PC-3 (cell line): ENCODE measurements around the gene PINLYP. TPM values are rescaled to one million over a fixed set of nuclear protein-coding genes. Genes with fewer than 3 reads are reported as not detected.
"Not testable (repeated sequence)": the region's sequence is repeated elsewhere in the genome, so short reads cannot be mapped to it uniquely, and the experiment has no call there.

Source experiments
- ATAC-seq: fragments of 200-7000 bp; cut with Tn5 transposase; 2 replicates; pipeline ENCODE4 v1.9.1; 2020; ENCODE audit warnings: mild to moderate bottlenecking, moderate library complexity
- BruUV-seq: library from RNA; stranded (reverse); fragments of 400-500 nt; replicated peaks from 2 replicates; lab custom pipeline; 2021; lab: Mats Ljungman, UMichigan
- CTCF ChIA-PET: fragments of 300-600 bp; sonication (Branson Sonifier 250); formaldehyde crosslinking; loops from one replicate; lab custom pipeline; 2022; ENCODE audit warnings: antibody characterized with exemption; lab: Charles Lee
- POLR2A ChIA-PET: fragments of 300-600 bp; sonication (Branson Sonifier 250); formaldehyde crosslinking; loops from one replicate; lab custom pipeline; 2022; ENCODE audit warnings: antibody characterized with exemption; ENCODE audit not compliant: unreplicated experiment; lab: Charles Lee
- DNase-seq: peaks from one replicate; pipeline ENCODE4 v3.0.0-alpha.2; 2015
- H2AFZ ChIP-seq: fragments of 300-600 bp; sonication (generic); 2 replicates; pipeline ENCODE4 v1.6.0; 2016; ENCODE audit warnings: antibody characterized with exemption, low read length
- H3F3A ChIP-seq: fragments of 300-600 bp; sonication (generic); one replicate; pipeline ENCODE4 v1.6.0; 2017; ENCODE audit warnings: antibody characterized with exemption, low read length, control low read depth, mild to moderate bottlenecking; ENCODE audit not compliant: unreplicated experiment
- H3K27ac ChIP-seq: fragments of 300-600 bp; sonication (generic); 2 replicates; pipeline ENCODE4 v1.5.1; 2016; ENCODE audit warnings: mild to moderate bottlenecking, low read length
- H3K27me3 ChIP-seq: fragments of 300-600 bp; sonication (generic); 2 replicates; pipeline ENCODE4 v1.6.1; 2016; ENCODE audit warnings: low read length, mixed read lengths
- H3K36me3 ChIP-seq: fragments of 300-600 bp; sonication (generic); 2 replicates; pipeline ENCODE4 v1.6.1; 2016; ENCODE audit warnings: low read depth, mixed run types, low read length, mixed read lengths
- H3K4me1 ChIP-seq: fragments of 300-600 bp; sonication (generic); 2 replicates; pipeline ENCODE4 v1.5.1; 2016; ENCODE audit warnings: low read length; ENCODE audit not compliant: insufficient read depth
- H3K4me2 ChIP-seq: fragments of 300-600 bp; sonication (generic); 2 replicates; pipeline ENCODE4 v1.6.0; 2016; ENCODE audit warnings: low read length
- H3K4me3 ChIP-seq: fragments of 300-600 bp; sonication (generic); 2 replicates; pipeline ENCODE4 v1.5.1; 2016; ENCODE audit warnings: mild to moderate bottlenecking, low read length, mixed read lengths
- H3K79me2 ChIP-seq: fragments of 300-600 bp; sonication (generic); 2 replicates; pipeline ENCODE4 v1.6.1; 2017; ENCODE audit warnings: low read length, mixed read lengths
- H3K9ac ChIP-seq: fragments of 300-600 bp; sonication (generic); 2 replicates; pipeline ENCODE4 v1.6.0; 2016; ENCODE audit warnings: mild to moderate bottlenecking, low read length
- H3K9me2 ChIP-seq: fragments of 300-600 bp; sonication (generic); replicated peaks from 2 replicates; pipeline ENCODE4 v1.6.1; 2016; ENCODE audit warnings: mixed run types, low read length, mixed read lengths
- H3K9me3 ChIP-seq: fragments of 300-600 bp; sonication (generic); 2 replicates; pipeline ENCODE4 v1.6.1; 2016; ENCODE audit warnings: low read length, mixed read lengths
- H4K20me1 ChIP-seq: fragments of 300-600 bp; sonication (generic); 2 replicates; pipeline ENCODE4 v1.6.1; 2016; ENCODE audit warnings: low read length, mixed read lengths
- CTCF ChIP-seq: fragments of 300-600 bp; sonication (generic); conservative IDR thresholded peaks from 2 replicates; pipeline ENCODE4 v1.5.1; 2017; ENCODE audit warnings: antibody characterized with exemption, low read depth, mild to moderate bottlenecking, low read length
- EZH2 ChIP-seq: fragments of 300-600 bp; sonication (generic); IDR thresholded peaks from one replicate; pipeline ENCODE4 v1.6.1; 2017; ENCODE audit warnings: antibody characterized with exemption, mild to moderate bottlenecking, low read length; ENCODE audit not compliant: unreplicated experiment
- EZH2phosphoT487 ChIP-seq: fragments of 300-600 bp; sonication (generic); IDR thresholded peaks from 2 replicates; pipeline ENCODE4 v1.6.1; 2018; ENCODE audit warnings: mild to moderate bottlenecking, antibody characterized with exemption, low read length, borderline replicate concordance
- intact Hi-C: fragments of 100-400 bp; cut with micrococcal nuclease; formaldehyde crosslinking; loops from 2 replicates; pipeline ENCODE4 v1.9.0; 2023
- total RNA-seq: library from RNA; depleted of rRNA; stranded (reverse); fragments of >200 nt; gene quantifications from 2 replicates; pipeline ENCODE4 v1.2.3, GENCODE V29; 2014

Gene PINLYP
- total RNA-seq, 1 experiment from 2014 or later: 0.18 TPM

GRCh38 chr19:43545981-43546380 is 29.6 kb upstream of the PINLYP start:
- Histone ChIP-seq H3K4me2 (no peak overlapping the region), H3K9me2 (no peaks in the 10 kb centered on the region), H3K4me3 (no peak overlapping the region), H3K36me3 (no peaks in the 10 kb centered on the region; the same call in 1 of the 2 replicates), H3K9me3 (no peaks in the 10 kb centered on the region), H3F3A (no peaks in the 10 kb centered on the region), H3K79me2 (no peaks in the 10 kb centered on the region), H3K9ac (no peak overlapping the region), H3K4me1 (no peaks in the 10 kb centered on the region), H4K20me1 (no peaks in the 10 kb centered on the region), H3K27me3 (no peaks in the 10 kb centered on the region), H3K27ac (no peak overlapping the region), H2AFZ (no peak overlapping the region)
- ATAC-seq (no peak), DNase-seq (no peak)
- ChIA-PET POLR2A (no interaction called here), CTCF (no interaction called here)
- no TSS peak for BruUV-seq
- intact Hi-C loops: no loop called here
- TF ChIP-seq CTCF (no peak), EZH2phosphoT487 (no peak), EZH2 (no peak)

DNA sequence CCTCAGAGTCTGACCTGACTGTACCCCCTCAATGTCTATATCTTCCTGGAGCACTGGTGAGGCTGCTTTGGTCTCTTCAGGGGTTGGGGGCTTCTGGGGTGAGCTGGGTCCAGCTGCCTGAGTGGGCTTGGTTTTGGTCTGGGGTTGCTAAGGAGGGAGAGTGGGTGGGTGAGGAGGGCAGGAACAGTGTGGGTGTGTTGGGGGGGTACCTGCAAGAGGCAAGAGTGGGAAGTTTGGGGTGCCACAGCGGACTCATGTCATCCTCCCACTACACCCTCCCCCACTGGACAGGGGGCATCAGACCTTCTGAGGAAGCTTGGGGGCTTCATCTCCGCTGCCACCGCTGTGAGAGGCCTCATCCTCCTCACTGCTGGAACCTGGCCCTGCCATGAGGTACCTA is 29.0 kb upstream of the PINLYP start:
- no peak overlapping the region for H3K4me2 ChIP-seq
- no peak overlapping the region for H3K27ac ChIP-seq
- no peak for TF ChIP-seq EZH2
- TF ChIP-seq CTCF: no peak
- no peaks in the 10 kb centered on the region; the same call in 1 of the 2 replicates for H3K36me3 ChIP-seq
- ATAC-seq (no peak), DNase-seq (no peak)
- ChIA-PET CTCF (no interaction called here), POLR2A (no interaction called here)
- intact Hi-C loops: no loop called here
- no peaks in the 10 kb centered on the region for H3K79me2 ChIP-seq
- H3K9me3 ChIP-seq: no peaks in the 10 kb centered on the region
- H3K4me3 ChIP-seq: no peak overlapping the region
- no peak overlapping the region for H2AFZ ChIP-seq
- BruUV-seq: no TSS peak
- no peaks in the 10 kb centered on the region for H3F3A ChIP-seq
- no peaks in the 10 kb centered on the region for H4K20me1 ChIP-seq
- H3K9me2 ChIP-seq: no peaks in the 10 kb centered on the region
- no peaks in the 10 kb centered on the region for H3K27me3 ChIP-seq
- no peak overlapping the region for H3K9ac ChIP-seq
- no peaks in the 10 kb centered on the region for H3K4me1 ChIP-seq

GRCh38 chr19:43547926-43548325 is 27.7 kb upstream of the PINLYP start:
- H3K4me3 ChIP-seq, H3K9me3 ChIP-seq, H3K4me1 ChIP-seq, H3K27ac ChIP-seq, H3K36me3 ChIP-seq, H3K27me3 ChIP-seq, H2AFZ ChIP-seq, BruUV-seq, POLR2A ChIA-PET, H3K4me2 ChIP-seq, H4K20me1 ChIP-seq, ATAC-seq, DNase-seq, intact Hi-C loops, H3F3A ChIP-seq, H3K9me2 ChIP-seq, H3K9ac ChIP-seq, H3K79me2 ChIP-seq, CTCF ChIA-PET: not testable (repeated sequence)
